Lower leg skin (tissue), 4 donors: Measurements from ENCODE around the gene TCAP. TPM values are rescaled to one million over a fixed set of nuclear protein-coding genes. Genes with fewer than 3 reads are reported as not detected.

Experiments
- DNase-seq, 2 donors: peaks; one replicate each; pipeline ENCODE4 v3.0.0-alpha.2; 2019; ENCODE audit warnings: low spot score in 2 of 2
- H3K4me3 ChIP-seq: fragments of 200-600 bp; sonication (generic); 2 replicates; pipeline ENCODE4 v1.5.1; 2017; ENCODE audit warnings: mild to moderate bottlenecking, low read depth; ENCODE audit not compliant: poor library complexity, severe bottlenecking
- CTCF ChIP-seq, 3 donors: fragments of 450-650 bp; IDR thresholded peaks; one replicate each; pipeline ENCODE4 v1.5.1; 2016; ENCODE audit warnings: antibody characterized with exemption in 3 of 3, mild to moderate bottlenecking in 3 of 3, moderate library complexity in 2 of 3
- POLR2A ChIP-seq, 2 donors: fragments of 450-650 bp; IDR thresholded peaks; one replicate each; pipeline ENCODE4 v1.6.1; 2016 to 2017; ENCODE audit warnings: antibody characterized with exemption in 2 of 2, mild to moderate bottlenecking in 1 of 2, moderate library complexity in 1 of 2
- WGBS, 2 donors: methylation state at CpG; one replicate each; pipeline ENCODE4 v1.1.5; 2018; 5-methylcytosine and 5-hydroxymethylcytosine counted together
- intact Hi-C: fragments of 100-400 bp; cut with DNase I; formaldehyde crosslinking; loops from one replicate; pipeline ENCODE4 v1.15.0; 2023; ENCODE audit warnings: low total_unique reads
- total RNA-seq, 4 donors: library from RNA; depleted of rRNA; stranded (reverse); fragments of >200 nt; gene quantifications; one replicate each; pipeline ENCODE4 v1.1.0, GENCODE V29; 2016

Gene TCAP
- total RNA-seq, 4 donors from 2014 or later = 0.44 to 3.8 (median 0.62) TPM; not detected in 1

GRCh38 chr17:39618956-39619785 is 46.0 kb upstream of the TCAP start:
- intact Hi-C loops = no loop called here
- TF ChIP-seq CTCF (IDR thresholded peaks at IDR 0.05) = no peak
- peak in 1 of 2 donors; percentile 80 for DNase-seq
- H3K4me3 ChIP-seq = no peak overlapping the region
- 61 to 77% methylated on average over 13 of the region's 13 CpGs for WGBS, 2 donors

- 67 to 85% methylated on average over 1 of the region's 1 CpG for WGBS, 2 donors
These were observed 45.4 kb upstream of the TCAP start for GRCh38 chr17:39619786-39620101.

GRCh38 chr17:39621523-39622379 is 43.4 kb upstream of the TCAP start:
- intact Hi-C loops = loop anchor here (5.0 kb wide), 1 partner anchor 131 kb away; no protein-coding TSS in a partner anchor
- peak in 1 of 3 donors; percentile 97 for TF ChIP-seq CTCF (IDR thresholded peaks at IDR 0.05)
- no peak for TF ChIP-seq POLR2A (IDR thresholded peaks at IDR 0.05)
- DNase-seq = peak; percentile 87 to 99
- H3K4me3 ChIP-seq = no peak overlapping the region
- WGBS, 2 donors = 10 to 12% methylated on average over 22 to 26 of the region's 26 CpGs

More at GRCh38 chr17:39619786-39620101, 45.4 kb upstream of the TCAP start:
- no peak overlapping the region for H3K4me3 ChIP-seq
- intact Hi-C loops = loop anchor here (5.0 kb wide), 1 partner anchor 133 kb away; no protein-coding TSS in a partner anchor
- TF ChIP-seq POLR2A (IDR thresholded peaks at IDR 0.05) = no peak
- TF ChIP-seq CTCF (IDR thresholded peaks at IDR 0.05) = no peak
- no peak for DNase-seq

GRCh38 chr17:39622380-39623006 is 42.7 kb upstream of the TCAP start:
- no peak for TF ChIP-seq POLR2A (IDR thresholded peaks at IDR 0.05)
- no peak for TF ChIP-seq CTCF (IDR thresholded peaks at IDR 0.05)
- no peak for DNase-seq
- H3K4me3 ChIP-seq = no peak overlapping the region
- intact Hi-C loops = loop anchor here (5.0 kb wide), 1 partner anchor 130 kb away; no protein-coding TSS in a partner anchor
- WGBS, 2 donors = 52% methylated on average over 16 of the region's 16 CpGs

- DNase-seq = peak; percentile 88 to 97
- WGBS, 2 donors = 2 to 3% methylated on average over 12 to 15 of the region's 16 CpGs
- TF ChIP-seq POLR2A (IDR thresholded peaks at IDR 0.05) (no peak), CTCF (IDR thresholded peaks at IDR 0.05) (peak in 2 of 3 donors; percentile 88 to 92)
- intact Hi-C loops = loop anchor here (5.0 kb wide), 1 partner anchor 129 kb away; no protein-coding TSS in a partner anchor
- H3K4me3 ChIP-seq = no peak overlapping the region
These were observed 41.7 kb upstream of the TCAP start for GRCh38 chr17:39623356-39623950.
